SU-DHL-6 (cell line): ENCODE results near the gene SMARCAL1.

ENCODE experiments used
- H2AFZ ChIP-seq: fragments of 200-600 bp; sonication (generic); 2 replicates; pipeline ENCODE4 v1.6.1; 2014; ENCODE audit warnings: low read depth, mild to moderate bottlenecking, moderate library complexity, mixed read lengths, antibody characterized with exemption, low read length; ENCODE audit not compliant: severe bottlenecking
- H3F3A ChIP-seq: fragments of 200-600 bp; shearing (Covaris generic); 2 replicates; pipeline ENCODE4 v1.6.0; 2016; ENCODE audit warnings: antibody characterized with exemption, mild to moderate bottlenecking; ENCODE audit not compliant: insufficient read depth
- H3K27ac ChIP-seq: fragments of 200-600 bp; sonication (generic); 2 replicates; pipeline ENCODE4 v1.5.1; 2016; ENCODE audit warnings: low read depth, mild to moderate bottlenecking, low read length, moderate library complexity, mixed read lengths
- H3K27me3 ChIP-seq: fragments of 200-600 bp; sonication (generic), shearing (Covaris generic); 2 replicates; pipeline ENCODE4 v1.6.0; 2014; ENCODE audit warnings: mild to moderate bottlenecking, low read length
- H3K36me3 ChIP-seq: fragments of 200-600 bp; sonication (generic); 2 replicates; pipeline ENCODE4 v1.6.1; 2014; ENCODE audit warnings: mild to moderate bottlenecking, low read length, mixed read lengths
- H3K4me2 ChIP-seq: fragments of 300-600, 200-600 bp; shearing (Covaris generic), sonication (generic); 2 replicates; pipeline ENCODE4 v1.6.0; 2014; ENCODE audit warnings: low read length, low read depth, mild to moderate bottlenecking; ENCODE audit not compliant: poor library complexity, severe bottlenecking
- H3K4me3 ChIP-seq: fragments of 200-600 bp; sonication (generic); 2 replicates; pipeline ENCODE4 v1.5.1; 2014; ENCODE audit warnings: antibody characterized with exemption, low read length, mild to moderate bottlenecking, mixed read lengths; ENCODE audit not compliant: insufficient read depth, poor library complexity, severe bottlenecking
- H3K79me2 ChIP-seq: fragments of 200-600 bp; sonication (generic); 2 replicates; pipeline ENCODE4 v1.6.1; 2014; ENCODE audit warnings: mild to moderate bottlenecking, low read length, moderate library complexity; ENCODE audit not compliant: insufficient read depth
- H3K9ac ChIP-seq: fragments of 200-600 bp; sonication (generic); 2 replicates; pipeline ENCODE4 v1.7.0; 2014; ENCODE audit warnings: mild to moderate bottlenecking, low read length
- H3K9me2 ChIP-seq: fragments of 200-600 bp; sonication (generic); replicated peaks from 2 replicates; pipeline ENCODE4 v1.6.1; 2014; ENCODE audit warnings: low read length; ENCODE audit not compliant: insufficient read depth
- H3K9me3 ChIP-seq: fragments of 200-600 bp; sonication (generic); 2 replicates; pipeline ENCODE4 v1.6.1; 2014; ENCODE audit warnings: low read length, mixed read lengths; ENCODE audit not compliant: insufficient read depth
- H4K20me1 ChIP-seq: fragments of 200-600 bp; sonication (generic); 2 replicates; pipeline ENCODE4 v1.6.1; 2014; ENCODE audit warnings: low read depth, mild to moderate bottlenecking, antibody characterized with exemption, low read length, moderate library complexity, mixed read lengths
- EZH2phosphoT487 ChIP-seq: fragments of 200-600 bp; sonication (generic), shearing (Covaris generic); conservative IDR thresholded peaks from 2 replicates; pipeline ENCODE4 v1.6.1; 2018; ENCODE audit warnings: mild to moderate bottlenecking, antibody characterized with exemption, low read length, moderate library complexity, mixed read lengths
- TF ChIP-seq, protein P1 (sequence below): fragments of 200-600 bp; sonication (generic); IDR thresholded peaks from one replicate; pipeline ENCODE4 v1.5.1; 2017; ENCODE audit warnings: antibody characterized with exemption, mild to moderate bottlenecking, low read length, moderate library complexity; ENCODE audit not compliant: insufficient read depth, poor library complexity, severe bottlenecking

SMARCAL1 gene

DNA sequence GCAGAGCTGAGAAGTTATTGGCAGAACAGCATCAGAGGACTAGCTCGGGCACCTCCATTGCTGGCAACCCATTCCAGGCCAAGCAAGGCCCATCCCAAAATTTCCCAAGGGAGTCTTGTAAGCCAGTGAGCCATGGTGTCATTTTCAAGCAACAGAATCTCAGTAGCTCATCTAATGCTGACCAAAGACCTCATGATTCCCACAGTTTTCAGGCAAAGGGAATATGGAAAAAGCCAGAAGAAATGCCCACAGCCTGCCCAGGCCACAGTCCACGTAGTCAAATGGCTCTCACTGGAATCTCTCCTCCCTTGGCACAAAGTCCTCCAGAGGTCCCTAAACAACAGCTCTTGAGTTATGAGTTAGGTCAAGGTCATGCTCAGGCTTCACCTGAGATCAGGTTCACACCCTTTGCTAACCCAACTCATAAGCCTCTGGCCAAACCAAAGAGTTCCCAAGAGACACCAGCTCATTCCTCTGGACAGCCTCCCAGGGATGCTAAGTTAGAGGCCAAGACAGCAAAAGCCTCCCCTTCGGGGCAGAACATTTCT, 2.6 kb downstream of the SMARCAL1 start:
- TF ChIP-seq, protein P1, sequence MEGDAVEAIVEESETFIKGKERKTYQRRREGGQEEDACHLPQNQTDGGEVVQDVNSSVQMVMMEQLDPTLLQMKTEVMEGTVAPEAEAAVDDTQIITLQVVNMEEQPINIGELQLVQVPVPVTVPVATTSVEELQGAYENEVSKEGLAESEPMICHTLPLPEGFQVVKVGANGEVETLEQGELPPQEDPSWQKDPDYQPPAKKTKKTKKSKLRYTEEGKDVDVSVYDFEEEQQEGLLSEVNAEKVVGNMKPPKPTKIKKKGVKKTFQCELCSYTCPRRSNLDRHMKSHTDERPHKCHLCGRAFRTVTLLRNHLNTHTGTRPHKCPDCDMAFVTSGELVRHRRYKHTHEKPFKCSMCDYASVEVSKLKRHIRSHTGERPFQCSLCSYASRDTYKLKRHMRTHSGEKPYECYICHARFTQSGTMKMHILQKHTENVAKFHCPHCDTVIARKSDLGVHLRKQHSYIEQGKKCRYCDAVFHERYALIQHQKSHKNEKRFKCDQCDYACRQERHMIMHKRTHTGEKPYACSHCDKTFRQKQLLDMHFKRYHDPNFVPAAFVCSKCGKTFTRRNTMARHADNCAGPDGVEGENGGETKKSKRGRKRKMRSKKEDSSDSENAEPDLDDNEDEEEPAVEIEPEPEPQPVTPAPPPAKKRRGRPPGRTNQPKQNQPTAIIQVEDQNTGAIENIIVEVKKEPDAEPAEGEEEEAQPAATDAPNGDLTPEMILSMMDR = no peak
- TF ChIP-seq EZH2phosphoT487 = no peak
- H3K9ac ChIP-seq = no peak overlapping the region
- no peak overlapping the region for H2AFZ ChIP-seq
- no peak overlapping the region for H3K27ac ChIP-seq
- no peak overlapping the region for H3K4me2 ChIP-seq
- H3K36me3 ChIP-seq = no peaks in the 10 kb centered on the region
- H3K27me3 ChIP-seq = no peaks in the 10 kb centered on the region
- H3K9me3 ChIP-seq = no peaks in the 10 kb centered on the region
- no peaks in the 10 kb centered on the region for H3F3A ChIP-seq
- H3K9me2 ChIP-seq = no peaks in the 10 kb centered on the region
- no peak overlapping the region for H3K4me3 ChIP-seq
- H3K79me2 ChIP-seq = no peaks in the 10 kb centered on the region; the same call in 1 of the 2 replicates
- H4K20me1 ChIP-seq = no peaks in the 10 kb centered on the region

DNA sequence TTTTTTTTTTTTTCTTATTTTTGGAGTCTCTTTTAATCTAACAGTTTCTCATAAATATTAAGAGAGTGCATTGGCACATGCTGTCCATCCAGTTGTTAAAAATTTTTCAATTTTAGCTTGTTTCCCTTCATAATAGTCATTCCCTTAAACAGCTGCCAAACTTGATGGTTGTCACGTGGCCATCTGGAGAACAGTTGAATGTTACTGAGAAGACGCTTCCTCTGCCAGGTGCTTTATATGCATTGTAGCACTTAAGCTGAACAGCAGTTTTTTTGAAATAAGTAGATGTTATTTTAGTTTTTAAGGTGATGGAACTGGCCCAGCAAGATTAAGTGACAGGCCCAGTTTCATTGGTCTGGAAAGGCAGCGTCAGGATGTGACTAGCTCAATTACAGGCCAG, 3.3 kb downstream of the SMARCAL1 start:
- Histone ChIP-seq H3K4me3 (no peak overlapping the region), H3K4me2 (no peak overlapping the region), H2AFZ (no peak overlapping the region), H3F3A (no peaks in the 10 kb centered on the region), H3K9me2 (no peaks in the 10 kb centered on the region), H4K20me1 (no peaks in the 10 kb centered on the region), H3K9me3 (no peaks in the 10 kb centered on the region), H3K27me3 (no peaks in the 10 kb centered on the region), H3K36me3 (no peaks in the 10 kb centered on the region), H3K79me2 (no peaks in the 10 kb centered on the region; the same call in 1 of the 2 replicates), H3K9ac (no peak overlapping the region), H3K27ac (no peak overlapping the region)
- TF ChIP-seq EZH2phosphoT487 = no peak
- TF ChIP-seq, protein P1 = no peak

DNA sequence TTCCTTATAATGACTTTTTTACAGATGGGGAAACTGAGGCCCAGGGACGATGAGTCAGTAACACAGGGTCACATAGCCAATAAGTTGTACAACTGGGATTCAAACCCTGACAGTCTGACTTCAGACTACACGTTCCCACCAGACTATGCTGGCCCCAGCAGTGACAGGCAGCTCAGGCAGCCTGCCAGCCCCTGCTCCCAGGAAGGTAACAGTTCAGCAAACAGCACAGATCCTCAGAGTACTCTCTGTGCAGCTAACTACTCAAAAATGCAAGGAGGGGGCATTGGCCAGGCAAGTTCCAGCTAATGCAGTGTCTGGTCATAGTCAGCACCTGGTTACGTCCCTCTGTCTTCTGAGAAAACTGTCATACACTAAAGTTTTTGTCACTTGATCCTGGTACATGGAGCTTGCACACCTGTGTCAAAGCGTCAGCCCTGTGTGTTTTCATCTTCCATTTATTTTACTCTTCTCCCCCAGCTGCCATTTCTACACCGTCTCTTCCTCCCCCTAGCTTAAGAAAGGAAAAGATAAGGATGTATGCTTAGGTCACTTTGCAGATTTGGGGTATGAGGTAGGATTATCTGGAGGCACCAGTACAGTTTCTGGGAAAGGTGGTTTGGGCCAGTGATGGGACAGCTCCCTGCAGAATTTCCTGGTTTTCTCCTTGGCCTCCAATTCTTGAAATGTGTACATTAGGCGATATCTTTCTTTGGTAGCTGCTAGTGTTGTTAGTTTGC, 4.5 kb downstream of the SMARCAL1 start:
- H3K4me2 ChIP-seq = no peak overlapping the region
- H3K27ac ChIP-seq = no peak overlapping the region
- no peaks in the 10 kb centered on the region for H3K27me3 ChIP-seq
- H3K4me3 ChIP-seq = no peak overlapping the region
- H3K9me3 ChIP-seq = no peaks in the 10 kb centered on the region
- H4K20me1 ChIP-seq = no peaks in the 10 kb centered on the region
- H3K36me3 ChIP-seq = no peaks in the 10 kb centered on the region
- no peaks in the 10 kb centered on the region for H3F3A ChIP-seq
- no peaks in the 10 kb centered on the region; the same call in 1 of the 2 replicates for H3K79me2 ChIP-seq
- no peak overlapping the region for H3K9ac ChIP-seq
- H3K9me2 ChIP-seq = no peaks in the 10 kb centered on the region
- no peak overlapping the region for H2AFZ ChIP-seq
- TF ChIP-seq, protein P1 = no peak
- no peak for TF ChIP-seq EZH2phosphoT487
